PC-9 (cell line): Measurements from ENCODE around the gene TEX261. TPM values are rescaled to one million over a fixed set of nuclear protein-coding genes. Genes with fewer than 3 reads are reported as not detected.

Source experiments
- BruUV-seq: library from RNA; stranded (reverse); fragments of 400-500 nt; replicated peaks from 2 replicates; lab custom pipeline; 2021; lab: Mats Ljungman, UMichigan
- CTCF ChIA-PET: fragments of 300-600 bp; sonication (Branson Sonifier 250); formaldehyde crosslinking; loops from one replicate; lab custom pipeline; 2022; ENCODE audit warnings: antibody characterized with exemption; lab: Charles Lee
- POLR2A ChIA-PET: fragments of 300-600 bp; sonication (Branson Sonifier 250); formaldehyde crosslinking; loops from one replicate; lab custom pipeline; 2022; ENCODE audit warnings: antibody characterized with exemption; ENCODE audit not compliant: unreplicated experiment; lab: Charles Lee
- DNase-seq, 2 experiments: peaks; one replicate each; pipeline versions ENCODE4 v3.0.0 to v3.0.0-alpha.2; 2015 to 2022; ENCODE audit warnings: mixed read lengths in 1 of 2
- H2AFZ ChIP-seq: fragments of 200-600 bp; sonication (generic); 2 replicates; pipeline ENCODE4 v1.8.1; 2017; ENCODE audit warnings: antibody characterized with exemption
- H3F3A ChIP-seq: fragments of 200-600 bp; sonication (generic); 2 replicates; pipeline ENCODE4 v1.8.1; 2017; ENCODE audit warnings: antibody characterized with exemption, mild to moderate bottlenecking, low read depth; ENCODE audit not compliant: insufficient read depth
- H3K27ac ChIP-seq: fragments of 200-600 bp; sonication (generic); 2 replicates; pipeline ENCODE4 v1.6.1; 2016; ENCODE audit warnings: mixed run types
- H3K27me3 ChIP-seq: fragments of 200-600 bp; sonication (generic); 2 replicates; pipeline ENCODE4 v1.6.1; 2016; ENCODE audit warnings: low read depth, mixed run types; ENCODE audit not compliant: insufficient read depth
- H3K36me3 ChIP-seq: fragments of 200-600 bp; sonication (generic); 2 replicates; pipeline ENCODE4 v1.6.1; 2016; ENCODE audit warnings: low read depth, mixed run types
- H3K4me1 ChIP-seq: fragments of 200-600 bp; sonication (generic); replicated peaks from 2 replicates; pipeline ENCODE4 v1.6.1; 2016; ENCODE audit warnings: mixed run types; ENCODE audit not compliant: insufficient read depth
- H3K4me2 ChIP-seq: fragments of 200-600 bp; sonication (generic); 2 replicates; pipeline ENCODE4 v1.6.1; 2017; ENCODE audit warnings: mixed run types
- H3K4me3 ChIP-seq: fragments of 200-600 bp; sonication (generic); 2 replicates; pipeline ENCODE4 v1.6.1; 2016; ENCODE audit warnings: mixed run types
- H3K79me2 ChIP-seq: fragments of 200-600 bp; sonication (generic); 2 replicates; pipeline ENCODE4 v1.6.1; 2017; ENCODE audit warnings: low read depth, mixed run types
- H3K9me2 ChIP-seq: fragments of 200-600 bp; sonication (generic); 2 replicates; pipeline ENCODE4 v1.8.1; 2017; ENCODE audit warnings: mild to moderate bottlenecking; ENCODE audit not compliant: insufficient read depth
- H3K9me3 ChIP-seq: fragments of 200-600 bp; sonication (generic); 2 replicates; pipeline ENCODE4 v1.8.1; 2016; ENCODE audit warnings: low read depth; ENCODE audit not compliant: insufficient read depth
- H4K20me1 ChIP-seq: fragments of 200-600 bp; sonication (generic); 2 replicates; pipeline ENCODE4 v1.8.1; 2017; ENCODE audit not compliant: insufficient read depth
- EZH2 ChIP-seq: fragments of 200-600 bp; sonication (generic); IDR thresholded peaks from 2 replicates; pipeline ENCODE4 v1.8.0; 2017; ENCODE audit warnings: antibody characterized with exemption, low read depth
- intact Hi-C: fragments of 100-400 bp; cut with micrococcal nuclease; formaldehyde crosslinking; loops from one replicate; pipeline ENCODE4 v1.10.0; 2022; ENCODE audit not compliant: unreplicated experiment
- total RNA-seq: library from RNA; stranded (reverse); gene quantifications from 2 replicates; pipeline ENCODE4 v1.2.3, GENCODE V29; 2021
- TF ChIP-seq, protein P1 (sequence below): fragments of 200-600 bp; sonication (generic); conservative IDR thresholded peaks from 2 replicates; pipeline ENCODE4 v1.6.1; 2017; ENCODE audit warnings: mixed run types, antibody characterized with exemption, mild to moderate bottlenecking, moderate library complexity

TEX261 gene
- total RNA-seq, 1 experiment from 2014 or later, result 47.6 TPM

GRCh38 chr2:70988726-70989648, 5.7 kb downstream of the TEX261 start:
- TF ChIP-seq EZH2, result no peak
- TF ChIP-seq, protein P1, sequence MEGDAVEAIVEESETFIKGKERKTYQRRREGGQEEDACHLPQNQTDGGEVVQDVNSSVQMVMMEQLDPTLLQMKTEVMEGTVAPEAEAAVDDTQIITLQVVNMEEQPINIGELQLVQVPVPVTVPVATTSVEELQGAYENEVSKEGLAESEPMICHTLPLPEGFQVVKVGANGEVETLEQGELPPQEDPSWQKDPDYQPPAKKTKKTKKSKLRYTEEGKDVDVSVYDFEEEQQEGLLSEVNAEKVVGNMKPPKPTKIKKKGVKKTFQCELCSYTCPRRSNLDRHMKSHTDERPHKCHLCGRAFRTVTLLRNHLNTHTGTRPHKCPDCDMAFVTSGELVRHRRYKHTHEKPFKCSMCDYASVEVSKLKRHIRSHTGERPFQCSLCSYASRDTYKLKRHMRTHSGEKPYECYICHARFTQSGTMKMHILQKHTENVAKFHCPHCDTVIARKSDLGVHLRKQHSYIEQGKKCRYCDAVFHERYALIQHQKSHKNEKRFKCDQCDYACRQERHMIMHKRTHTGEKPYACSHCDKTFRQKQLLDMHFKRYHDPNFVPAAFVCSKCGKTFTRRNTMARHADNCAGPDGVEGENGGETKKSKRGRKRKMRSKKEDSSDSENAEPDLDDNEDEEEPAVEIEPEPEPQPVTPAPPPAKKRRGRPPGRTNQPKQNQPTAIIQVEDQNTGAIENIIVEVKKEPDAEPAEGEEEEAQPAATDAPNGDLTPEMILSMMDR, result no peak
- Histone ChIP-seq H4K20me1 (no peaks in the 10 kb centered on the region; the same call in 1 of the 2 replicates), H3K9me3 (no peaks in the 10 kb centered on the region), H3K27ac (no peak overlapping the region), H2AFZ (no peak overlapping the region), H3K36me3 (no peaks in the 10 kb centered on the region), H3K4me1 (peaks cover 11% of the 10 kb centered on the region), H3F3A (no peaks in the 10 kb centered on the region), H3K79me2 (peaks cover 14% of the 10 kb centered on the region), H3K4me2 (no peak overlapping the region), H3K9me2 (no peaks in the 10 kb centered on the region), H3K4me3 (no peak overlapping the region), H3K27me3 (no peaks in the 10 kb centered on the region)
- POLR2A ChIA-PET, result no interaction called here
- DNase-seq, result no peak
- CTCF ChIA-PET, result no interaction called here
- intact Hi-C loops, result no loop called here
- BruUV-seq, result no TSS peak

GRCh38 chr2:70988151-70988550, 6.5 kb downstream of the TEX261 start:
- H3K27me3 ChIP-seq, result no peaks in the 10 kb centered on the region
- no peaks in the 10 kb centered on the region for H3F3A ChIP-seq
- H3K27ac ChIP-seq, result no peak overlapping the region
- H3K36me3 ChIP-seq, result no peaks in the 10 kb centered on the region
- intact Hi-C loops, result no loop called here
- CTCF ChIA-PET, result no interaction called here
- BruUV-seq, result no TSS peak
- TF ChIP-seq, protein P1, result no peak
- no peak for TF ChIP-seq EZH2
- POLR2A ChIA-PET, result no interaction called here
- peaks cover 6% of the 10 kb centered on the region for H3K79me2 ChIP-seq
- no peak overlapping the region for H3K4me3 ChIP-seq
- peaks cover 4% of the 10 kb centered on the region; the same call in 1 of the 2 replicates for H3K4me1 ChIP-seq
- no peak overlapping the region for H3K4me2 ChIP-seq
- no peak for DNase-seq
- H3K9me3 ChIP-seq, result no peaks in the 10 kb centered on the region
- H2AFZ ChIP-seq, result no peak overlapping the region
- no peaks in the 10 kb centered on the region for H3K9me2 ChIP-seq
- no peaks in the 10 kb centered on the region; the same call in 1 of the 2 replicates for H4K20me1 ChIP-seq

DNA sequence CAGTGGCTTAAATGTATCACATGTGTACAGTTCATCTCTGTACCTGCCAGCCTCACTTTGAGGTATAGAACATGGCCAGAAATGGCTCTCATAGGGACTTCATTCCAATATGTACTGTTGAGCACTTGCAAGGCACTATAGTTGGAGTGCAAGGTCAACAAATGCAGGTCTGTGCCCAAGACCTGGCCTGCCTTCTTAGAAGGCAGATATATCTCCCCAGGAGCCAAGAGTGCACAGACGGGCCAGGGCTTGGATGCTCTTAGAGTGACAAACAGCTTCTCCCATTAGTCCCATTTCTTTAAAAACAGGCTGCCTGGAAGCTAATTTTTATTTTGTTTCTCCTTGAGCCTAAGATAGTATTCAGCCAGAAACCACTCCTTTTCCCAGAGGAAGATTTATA, 7.3 kb downstream of the TEX261 start:
- Histone ChIP-seq H4K20me1 (no peaks in the 10 kb centered on the region; the same call in 1 of the 2 replicates), H3K9me2 (no peaks in the 10 kb centered on the region), H3K79me2 (no peaks in the 10 kb centered on the region), H3K4me3 (no peak overlapping the region), H3K4me2 (no peak overlapping the region), H3F3A (no peaks in the 10 kb centered on the region), H2AFZ (no peak overlapping the region), H3K36me3 (no peaks in the 10 kb centered on the region), H3K9me3 (no peaks in the 10 kb centered on the region), H3K27ac (no peak overlapping the region), H3K4me1 (no peaks in the 10 kb centered on the region), H3K27me3 (no peaks in the 10 kb centered on the region)
- CTCF ChIA-PET, result no interaction called here
- POLR2A ChIA-PET, result no interaction called here
- TF ChIP-seq EZH2, result no peak
- TF ChIP-seq, protein P1, result no peak
- intact Hi-C loops, result no loop called here
- no peak for DNase-seq
- BruUV-seq, result no TSS peak
